Islet precursor cell (in vitro differentiated cells): ENCODE data around the gene WASF3.

Source experiments
- DNase-seq: peaks from one replicate; pipeline ENCODE4 v3.0.0-alpha.2; 2018

WASF3 gene

DNA sequence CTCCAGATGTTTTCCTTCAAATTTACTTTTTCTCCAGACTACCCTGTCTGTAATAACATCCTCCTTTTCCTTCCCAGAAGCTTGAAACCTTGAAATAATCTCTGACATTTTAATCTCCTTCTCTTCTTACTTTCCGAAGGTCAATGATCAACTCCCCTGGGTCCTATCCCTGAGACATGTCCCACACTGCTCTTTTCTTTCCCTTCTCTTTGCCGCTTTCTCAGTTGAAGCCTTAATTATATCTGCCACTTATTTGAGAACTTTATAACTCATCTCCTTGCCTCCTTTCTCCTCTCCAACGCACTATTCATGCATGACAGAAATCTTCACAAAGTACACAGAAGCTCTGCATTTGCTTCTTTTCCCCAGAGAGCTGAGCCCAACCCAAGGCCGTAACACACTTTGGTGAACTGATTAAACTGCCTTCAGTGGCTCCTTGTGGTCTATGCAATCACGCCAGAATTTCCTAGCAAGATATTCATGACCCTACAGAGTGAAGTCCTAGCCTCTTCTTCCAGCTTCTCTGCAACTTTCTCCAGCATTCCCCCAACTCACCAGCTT lies 9.2 kb upstream of the WASF3 start:
- DNase-seq: no peak

DNA sequence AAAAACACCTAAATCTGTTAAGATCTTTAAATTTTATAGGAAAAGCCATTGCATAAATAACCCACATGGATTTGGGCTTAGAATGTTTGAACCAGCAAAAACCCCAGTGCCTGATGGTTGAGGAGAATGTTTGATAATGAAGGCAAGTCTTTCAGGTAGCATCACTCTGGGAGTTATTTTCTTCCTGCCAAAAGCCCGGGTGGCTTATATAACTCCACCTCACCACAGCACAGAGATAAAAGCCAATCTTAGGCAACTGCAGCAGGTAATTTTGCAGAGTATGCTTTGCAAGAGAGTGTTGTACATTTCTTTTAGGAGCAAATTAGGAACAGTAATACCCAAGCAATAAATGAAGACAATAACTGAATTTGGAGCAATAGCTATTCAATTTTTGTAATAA lies 7.8 kb upstream of the WASF3 start:
- DNase-seq: no peak

- no peak for DNase-seq
Observed at GRCh38 chr13:26551255-26551860, 6.1 kb upstream of the WASF3 start.

DNA sequence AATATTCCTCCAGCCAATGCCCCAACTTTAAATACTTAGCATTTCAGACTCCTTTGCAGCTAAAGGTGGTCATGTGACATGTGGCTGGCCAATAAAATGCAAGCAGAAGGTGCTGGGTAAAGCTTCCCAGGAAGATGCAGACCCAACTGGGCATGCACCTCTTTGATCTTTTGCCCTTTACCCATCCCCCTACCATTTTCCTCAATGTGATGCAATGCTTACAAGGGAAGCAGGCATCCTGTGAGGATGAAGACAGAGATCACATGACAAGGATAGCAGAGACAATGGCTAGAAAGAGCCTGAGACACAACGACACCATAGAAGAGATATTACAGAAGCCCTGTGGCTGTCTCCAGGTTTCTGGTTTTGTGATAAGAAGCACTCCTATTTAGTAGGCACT lies 2.1 kb upstream of the WASF3 start:
- no peak for DNase-seq

DNA sequence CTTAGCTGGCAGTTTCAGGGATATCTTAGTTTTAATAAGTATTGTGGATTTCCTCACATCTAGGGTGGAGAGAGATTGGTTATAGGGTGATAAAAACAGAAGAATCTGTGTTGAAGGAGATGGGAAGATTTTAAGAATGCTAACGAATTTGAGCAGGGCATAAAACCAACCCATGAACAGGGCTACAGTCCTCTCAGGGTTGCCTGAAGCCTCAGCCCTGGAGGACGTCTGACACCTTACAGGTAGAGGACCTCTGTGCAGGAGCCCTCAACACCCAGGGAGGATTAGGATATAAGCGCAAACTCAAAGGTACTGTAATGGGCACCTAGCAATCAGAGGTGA lies 461 bp upstream of the WASF3 start:
- DNase-seq: no peak

GRCh38 chr13:26558074-26558805 lies 757 bp downstream of the WASF3 start:
- peak; percentile 60 for DNase-seq

- no peak for DNase-seq
Observed at GRCh38 chr13:26558987-26559386, 1.5 kb downstream of the WASF3 start.

GRCh38 chr13:26560456-26560855 lies 3.0 kb downstream of the WASF3 start:
- DNase-seq: no peak

DNA sequence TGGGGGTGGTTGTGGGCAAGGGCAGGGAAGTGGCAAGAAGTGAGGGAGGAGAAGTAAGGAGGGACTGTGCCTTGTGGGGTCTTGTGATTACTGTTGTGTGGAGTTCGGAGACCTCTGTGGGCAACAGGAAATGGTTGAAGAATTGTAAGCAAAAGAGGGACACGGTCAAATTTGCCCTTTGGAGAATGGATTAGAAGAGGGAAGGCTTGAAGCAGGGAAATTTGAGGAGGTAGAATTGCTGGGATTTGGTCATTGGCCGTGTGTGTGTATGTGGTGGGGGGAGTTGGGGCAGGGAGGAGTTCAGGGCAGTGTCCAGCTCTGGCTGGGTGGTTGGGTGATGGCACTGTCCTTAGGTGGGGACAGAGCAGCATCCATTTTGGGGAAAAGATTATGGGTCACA lies 3.6 kb downstream of the WASF3 start:
- DNase-seq: no peak

- peak; percentile 56 for DNase-seq
Observed at GRCh38 chr13:26561651-26562511, 4.4 kb downstream of the WASF3 start.

GRCh38 chr13:26562512-26562890 lies 5.0 kb downstream of the WASF3 start:
- no peak for DNase-seq

DNA sequence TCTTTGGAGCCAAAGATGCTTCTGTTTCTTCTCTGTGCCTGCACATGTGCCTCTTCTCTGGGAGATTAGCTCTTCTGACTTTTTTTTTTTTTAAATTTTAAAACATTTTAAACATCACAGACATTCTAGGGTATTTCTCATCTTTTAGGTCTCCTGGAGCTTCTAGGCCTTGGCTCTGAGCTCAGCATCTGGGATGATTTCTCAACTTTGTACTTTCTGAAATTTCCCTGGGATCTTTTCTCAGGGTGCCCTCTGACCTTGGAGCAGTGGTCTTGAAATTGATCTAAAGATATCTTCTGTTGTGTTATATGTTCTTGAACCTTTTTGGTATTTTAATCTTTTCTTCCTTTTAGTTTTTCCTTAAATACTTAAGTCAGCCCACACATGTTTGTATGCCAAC lies 6.2 kb downstream of the WASF3 start:
- no peak for DNase-seq

- no peak for DNase-seq
Observed at GRCh38 chr13:26568132-26568815, 10.8 kb downstream of the WASF3 start.

DNA sequence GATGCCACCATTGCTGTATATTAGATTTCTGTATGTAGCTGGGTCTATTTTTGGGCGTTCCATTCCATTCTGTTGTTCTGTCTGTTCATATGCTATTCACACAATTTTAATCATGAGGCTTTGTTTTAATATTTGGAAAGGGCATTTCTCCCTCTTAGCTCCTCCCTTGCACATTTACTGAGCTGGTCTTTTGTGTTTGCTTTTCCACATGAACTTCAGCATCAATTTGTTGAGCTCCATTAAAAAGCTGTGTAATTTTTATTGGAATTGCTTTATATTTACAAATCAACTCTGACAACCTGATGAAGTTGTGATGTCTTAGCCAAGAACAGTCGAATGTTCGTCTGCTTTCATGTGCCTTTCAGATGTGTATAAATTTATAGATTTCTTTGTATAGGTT lies 14.0 kb downstream of the WASF3 start:
- no peak for DNase-seq

GRCh38 chr13:26575244-26575643 lies 17.8 kb downstream of the WASF3 start:
- no peak for DNase-seq

GRCh38 chr13:26579580-26579979 lies 22.1 kb downstream of the WASF3 start:
- DNase-seq: no peak

- no peak for DNase-seq
Observed at GRCh38 chr13:26583662-26584061, 26.2 kb downstream of the WASF3 start.

GRCh38 chr13:26584713-26585112 lies 27.2 kb downstream of the WASF3 start:
- no peak for DNase-seq

- no peak for DNase-seq
Observed at GRCh38 chr13:26585136-26585535, 27.7 kb downstream of the WASF3 start.

DNA sequence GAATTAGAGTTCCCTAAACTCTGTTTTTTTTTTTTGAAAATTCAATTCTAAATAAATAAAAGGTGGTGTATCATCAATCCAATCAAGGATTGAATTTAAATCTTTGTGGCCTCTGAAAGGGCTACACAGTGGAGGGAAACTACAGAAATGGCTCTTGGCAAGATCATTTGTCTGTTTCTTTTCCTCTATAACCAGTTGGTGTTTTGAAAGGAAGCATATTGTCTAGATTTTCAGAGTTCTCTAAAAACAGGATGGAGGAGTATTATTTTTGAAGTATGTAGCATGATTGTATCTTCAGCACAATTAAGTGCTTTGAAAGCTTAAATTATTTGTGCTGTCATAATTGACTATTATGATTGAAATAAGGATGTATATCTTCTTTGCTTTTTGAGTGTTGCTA lies 29.8 kb downstream of the WASF3 start:
- DNase-seq: no peak

- DNase-seq: no peak
Observed at GRCh38 chr13:26589226-26589625, 31.7 kb downstream of the WASF3 start.

DNA sequence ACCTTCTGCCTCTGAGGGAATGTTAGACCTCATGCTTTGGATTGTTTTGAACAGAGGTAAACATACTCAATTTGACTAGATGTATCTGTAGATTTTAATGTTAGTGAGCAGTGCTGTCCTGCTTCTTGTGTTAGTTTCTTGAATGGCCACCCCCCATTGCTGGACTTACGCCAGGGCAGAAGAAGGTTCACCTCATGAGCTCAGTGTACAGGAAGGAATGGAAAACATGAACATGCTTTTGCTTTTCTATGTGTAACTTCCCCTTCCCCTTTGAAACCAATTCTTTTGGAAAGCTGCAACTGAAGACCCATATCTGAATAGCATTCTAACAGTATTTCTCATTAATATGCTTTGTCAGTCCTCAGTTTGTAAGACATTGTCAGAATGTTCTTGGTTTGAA lies 32.3 kb downstream of the WASF3 start:
- no peak for DNase-seq

DNA sequence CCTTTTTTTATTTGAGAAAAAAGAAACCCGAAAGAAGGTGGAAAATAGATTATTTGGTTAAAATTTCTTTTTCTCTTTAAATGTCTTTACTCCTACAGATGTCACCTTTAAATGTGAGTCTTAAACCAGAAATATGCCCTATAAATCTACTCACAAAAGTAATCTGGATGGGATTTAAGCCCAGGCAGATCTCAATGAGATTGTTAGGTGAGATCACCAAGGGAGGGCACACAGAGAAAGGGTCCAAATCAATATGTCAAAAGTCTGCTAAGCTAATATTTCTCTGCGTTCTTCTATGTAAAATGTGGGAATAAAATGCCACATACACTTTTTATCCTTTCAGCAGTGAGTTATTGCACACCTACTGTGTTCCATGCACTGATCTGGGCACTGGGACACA lies 32.9 kb downstream of the WASF3 start:
- no peak for DNase-seq
